ENCODE data around the gene ADCY2.

ADCY2 gene

GRCh38 chr5:7753181-7753580, 357.2 kb downstream of the ADCY2 start:
- no peak for DNase-seq

- peak; percentile 13 for DNase-seq
Measured at GRCh38 chr5:7753596-7753995, 357.7 kb downstream of the ADCY2 start.

GRCh38 chr5:7754490-7754889, 358.6 kb downstream of the ADCY2 start:
- no peak for DNase-seq

GRCh38 chr5:7754997-7755596, 359.2 kb downstream of the ADCY2 start:
- peak; percentile 67 for DNase-seq

GRCh38 chr5:7755958-7756357, 360.0 kb downstream of the ADCY2 start:
- peak; percentile 8 for DNase-seq

- peak; percentile 38 for DNase-seq
Measured at GRCh38 chr5:7756453-7756852, 360.5 kb downstream of the ADCY2 start.

GRCh38 chr5:7759257-7759871, 363.4 kb downstream of the ADCY2 start:
- no peak for DNase-seq

GRCh38 chr5:7759951-7760580, 364.1 kb downstream of the ADCY2 start:
- DNase-seq, result no peak

GRCh38 chr5:7762267-7762666, 366.3 kb downstream of the ADCY2 start:
- no peak for DNase-seq

GRCh38 chr5:7763621-7764072, 367.7 kb downstream of the ADCY2 start:
- no peak for DNase-seq

GRCh38 chr5:7764452-7764851, 368.5 kb downstream of the ADCY2 start:
- no peak for DNase-seq

GRCh38 chr5:7770436-7770835, 374.5 kb downstream of the ADCY2 start:
- no peak for DNase-seq

- no peak for DNase-seq
Measured at GRCh38 chr5:7772141-7772540, 376.2 kb downstream of the ADCY2 start.

GRCh38 chr5:7773178-7773577, 377.2 kb downstream of the ADCY2 start:
- DNase-seq, result no peak

GRCh38 chr5:7776442-7776841, 380.5 kb downstream of the ADCY2 start:
- no peak for DNase-seq

GRCh38 chr5:7779019-7780005, 383.4 kb downstream of the ADCY2 start:
- peak; percentile 44 for DNase-seq

GRCh38 chr5:7781899-7782298, 386.0 kb downstream of the ADCY2 start:
- no peak for DNase-seq

GRCh38 chr5:7784683-7785380, 388.9 kb downstream of the ADCY2 start:
- no peak for DNase-seq

GRCh38 chr5:7787770-7788169, 391.8 kb downstream of the ADCY2 start:
- no peak for DNase-seq

- no peak for DNase-seq
Measured at GRCh38 chr5:7789567-7789966, 393.6 kb downstream of the ADCY2 start.

- DNase-seq, result no peak
Measured at GRCh38 chr5:7793895-7794294, 398.0 kb downstream of the ADCY2 start.

- no peak for DNase-seq
Measured at GRCh38 chr5:7794311-7794710, 398.4 kb downstream of the ADCY2 start.

- DNase-seq, result no peak
Measured at GRCh38 chr5:7794823-7795222, 398.9 kb downstream of the ADCY2 start.

Data from hematopoietic multipotent progenitor cell treated with erythropoietin and hydrocortisone succinate and interleukin-3 and kit ligand, for 4 days (in vitro differentiated cells).